CD1c-positive myeloid dendritic cell (primary cell): Measurements from ENCODE around the gene PRRT3.

ENCODE experiments used
- DNase-seq: peaks from one replicate; pipeline ENCODE4 v3.0.0-alpha.2; 2016; ENCODE audit errors: extremely low spot score

The PRRT3 gene

GRCh38 chr3:9951962-9952805 lies at the start of gene PRRT3:
Gene PRRT3 (minus strand): TSS chr3:9952408. CDS start chr3:9950115, 2,293 bp downstream.
- peak; percentile 67 for DNase-seq

- no peak for DNase-seq
Observed at GRCh38 chr3:10000686-10001085, 48.5 kb upstream of the PRRT3 start.

DNA sequence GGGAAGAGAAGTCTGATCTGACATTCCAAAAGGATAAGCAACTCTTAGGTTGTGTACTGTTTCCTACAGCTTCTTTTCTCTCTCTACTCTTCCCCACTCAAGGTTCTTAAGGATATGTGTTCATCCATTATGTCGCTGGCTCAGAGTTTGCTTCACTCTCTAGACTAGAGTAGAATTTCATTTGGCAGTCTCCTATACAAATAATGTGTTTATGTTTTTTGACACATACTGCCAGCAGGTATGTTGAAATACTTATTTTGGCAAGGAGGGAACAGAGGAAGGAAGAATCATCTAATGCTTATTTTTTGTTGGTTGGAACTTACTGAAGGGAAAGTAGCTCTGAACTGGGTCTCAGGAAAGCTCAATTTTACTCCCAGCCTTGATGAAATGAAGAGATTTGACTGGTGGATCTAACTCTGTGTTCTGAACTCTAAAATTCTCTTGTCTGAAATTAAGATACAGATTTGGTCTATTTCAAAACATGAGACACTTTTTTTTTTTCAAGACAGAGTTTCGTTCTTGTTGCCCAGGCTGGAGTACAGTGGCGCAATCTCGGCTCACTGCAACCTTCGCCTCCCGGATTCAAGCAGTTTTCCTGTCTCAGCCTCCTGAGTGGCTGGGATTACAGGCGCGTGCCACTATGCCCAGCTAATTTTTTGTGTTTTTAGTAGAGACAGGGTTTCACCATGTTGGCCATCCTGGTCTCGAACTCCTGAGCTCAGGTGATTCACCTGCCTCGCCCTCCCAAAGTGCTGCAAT lies 42.1 kb upstream of the PRRT3 start:
- DNase-seq, result no peak

GRCh38 chr3:9986230-9986725 lies 34.1 kb upstream of the PRRT3 start:
- DNase-seq, result peak; percentile 23

- no peak for DNase-seq
Observed at GRCh38 chr3:9980251-9980650, 28.0 kb upstream of the PRRT3 start.

DNA sequence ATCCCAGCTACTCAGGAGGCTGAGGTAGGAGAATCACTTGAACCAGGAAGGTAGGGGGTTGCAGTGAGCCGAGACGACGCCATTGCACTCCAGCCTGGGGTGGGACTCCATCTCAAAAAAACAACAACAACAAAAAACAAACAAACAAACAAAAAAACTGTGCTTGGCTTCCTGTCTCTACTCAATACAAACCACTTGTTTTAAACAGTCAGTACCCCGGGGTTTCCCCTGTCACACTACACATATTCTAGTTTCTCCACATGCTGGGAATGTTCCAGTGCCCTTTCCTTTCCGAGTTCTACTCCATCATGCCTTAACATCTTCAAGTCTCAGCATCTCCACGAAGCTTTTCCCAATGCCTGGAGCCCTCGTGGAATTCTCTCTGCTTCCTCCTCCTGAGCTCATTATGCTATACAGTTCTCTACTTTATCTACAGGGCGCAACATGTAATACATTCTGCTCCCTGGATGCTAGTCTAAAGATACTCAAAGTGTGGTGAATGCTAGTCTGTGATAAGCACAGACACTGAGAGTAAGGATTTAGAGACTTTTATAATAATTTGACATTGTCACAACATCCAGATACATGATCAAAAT lies 26.6 kb upstream of the PRRT3 start:
- no peak for DNase-seq

DNA sequence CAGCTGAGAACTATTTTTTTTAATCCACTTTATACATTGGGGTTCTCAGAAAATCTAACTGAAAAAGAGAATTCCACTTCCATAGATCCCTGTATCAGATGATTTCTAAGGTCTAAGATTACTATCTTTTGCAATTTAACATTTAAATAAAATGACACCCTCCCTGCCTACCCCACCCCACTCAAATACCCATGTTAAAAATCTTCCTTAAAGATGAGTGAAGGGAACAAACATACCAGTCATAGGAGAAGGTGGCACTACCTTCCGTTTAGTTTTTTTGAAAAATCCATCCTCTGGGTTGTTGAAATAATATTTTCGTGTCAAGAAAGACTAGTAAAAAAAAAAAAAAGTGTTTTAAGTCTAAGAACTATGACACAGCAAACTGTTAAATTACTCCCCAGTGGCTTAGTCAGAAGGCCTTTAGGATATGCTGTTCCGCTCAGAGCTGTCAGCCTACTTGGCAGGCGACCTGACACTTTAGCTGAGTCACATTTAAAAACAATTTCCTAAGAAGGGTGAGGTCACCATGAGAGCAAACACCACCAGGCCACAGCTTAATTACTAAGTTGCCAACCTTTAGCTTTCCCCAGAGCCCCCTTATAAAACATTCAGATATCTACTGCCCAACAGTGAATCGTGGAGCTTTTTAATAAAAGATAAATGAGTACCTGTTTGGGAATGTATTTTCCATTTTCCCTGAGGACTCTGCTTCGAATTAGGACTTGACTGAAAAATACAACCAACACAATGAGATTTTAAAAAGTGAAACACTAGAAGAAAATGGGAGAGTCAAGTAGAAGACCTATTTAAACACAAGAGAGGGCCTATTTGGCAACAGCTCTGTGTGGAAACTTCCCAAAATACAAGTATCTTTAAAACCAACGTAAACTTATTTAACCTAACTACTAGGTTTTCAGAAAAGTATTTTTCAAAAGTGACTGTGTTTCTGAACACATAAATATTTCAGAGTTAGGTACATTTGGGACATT lies 24.8 kb upstream of the PRRT3 start:
- peak; percentile 94 for DNase-seq

- DNase-seq, result no peak
Observed at GRCh38 chr3:9970020-9970652, 17.9 kb upstream of the PRRT3 start.

GRCh38 chr3:9969632-9970019 lies 17.4 kb upstream of the PRRT3 start:
- DNase-seq, result no peak

DNA sequence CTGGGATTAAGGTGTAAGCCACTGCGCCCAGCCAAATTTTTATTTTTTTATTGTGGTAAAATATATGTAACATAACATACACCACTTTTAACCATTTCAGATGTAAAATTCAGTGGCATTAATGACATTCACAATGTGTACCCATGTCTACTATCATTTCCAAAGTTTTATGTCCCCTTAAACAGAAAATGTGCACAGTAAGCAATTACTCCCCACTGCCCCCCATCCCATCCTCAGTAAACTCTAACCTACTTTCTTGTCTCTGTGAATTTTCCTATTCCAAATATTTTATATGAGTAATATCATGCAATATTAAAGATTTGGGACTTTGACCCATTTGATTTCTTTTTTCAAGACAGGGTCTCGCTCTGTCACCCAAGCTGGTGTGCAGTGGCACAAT lies 14.6 kb upstream of the PRRT3 start:
- DNase-seq, result no peak

- no peak for DNase-seq
Observed at GRCh38 chr3:9965200-9965875, 13.1 kb upstream of the PRRT3 start.

DNA sequence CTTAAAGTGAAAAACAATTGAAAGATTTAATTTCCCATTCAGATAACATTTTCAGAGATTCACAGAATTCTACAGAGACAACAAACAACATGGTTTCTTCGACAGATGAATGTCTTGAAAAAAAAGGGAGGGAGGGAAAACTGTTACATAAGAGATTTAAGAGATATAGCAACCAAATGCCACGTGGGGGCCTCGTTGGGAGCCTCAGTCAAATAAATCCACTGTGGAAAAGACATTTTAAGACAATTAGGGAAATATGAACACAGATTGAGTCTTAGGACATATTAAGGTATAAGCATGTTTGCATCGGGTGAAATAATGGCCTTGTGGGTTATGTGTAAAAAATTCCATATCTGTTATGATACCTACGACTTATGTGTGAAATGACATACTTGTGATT lies 5.0 kb upstream of the PRRT3 start:
- DNase-seq, result no peak

DNA sequence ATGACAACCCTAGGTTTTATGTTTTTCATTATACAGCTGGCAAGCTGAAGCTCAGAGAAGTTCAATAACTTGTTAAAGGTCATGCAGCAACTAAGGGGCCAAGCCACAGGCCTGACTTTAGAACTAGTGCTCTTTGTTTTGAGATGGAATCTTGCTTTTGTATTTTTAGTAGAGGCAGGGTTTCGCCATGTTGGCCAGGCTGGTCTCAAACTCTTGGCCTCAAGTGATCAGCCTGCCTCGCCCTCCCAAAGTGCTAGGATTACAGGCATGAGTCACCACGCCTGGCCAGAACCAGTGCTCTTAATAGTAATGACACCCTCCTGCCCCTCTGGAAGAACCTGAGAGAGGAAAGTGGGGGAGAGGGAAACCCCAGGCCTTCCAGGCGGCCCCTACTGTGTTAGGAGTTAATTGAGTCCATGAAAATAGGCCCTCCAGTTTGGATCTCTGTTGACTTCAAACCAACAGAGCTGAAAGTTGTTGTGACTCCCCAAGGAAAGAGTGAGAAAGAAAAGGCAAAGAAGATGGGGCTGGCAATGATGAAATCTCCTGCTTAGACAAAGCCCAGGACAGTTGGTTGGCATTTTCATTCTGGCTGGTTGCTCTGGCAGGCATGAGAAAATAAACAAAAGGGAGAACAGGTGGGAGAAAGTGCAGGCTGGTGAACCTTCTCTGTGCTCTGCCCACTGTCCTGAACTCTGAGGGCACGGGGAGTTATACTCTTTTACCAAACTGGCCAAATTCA lies 3.6 kb upstream of the PRRT3 start:
- no peak for DNase-seq

- no peak for DNase-seq
Observed at GRCh38 chr3:9955067-9955502, 2.9 kb upstream of the PRRT3 start.

DNA sequence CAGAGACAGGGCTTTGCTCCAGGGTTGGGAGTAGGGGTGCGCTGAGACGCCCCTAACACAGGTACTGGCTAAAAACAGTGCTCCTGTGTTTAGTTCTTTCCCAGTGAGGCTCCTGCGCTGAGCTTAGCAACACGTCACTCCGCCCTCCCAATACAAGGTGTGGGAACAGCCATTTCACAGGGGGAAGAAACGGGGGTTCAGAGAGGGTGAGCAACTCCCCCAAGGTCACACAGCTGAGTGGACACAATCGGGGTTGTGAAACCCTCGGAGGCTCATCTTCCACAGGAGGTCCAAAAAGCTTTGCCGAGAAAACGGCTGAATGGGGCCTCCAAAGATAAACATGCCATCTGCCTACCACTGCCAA lies 628 bp downstream of the PRRT3 start:
- DNase-seq, result no peak

DNA sequence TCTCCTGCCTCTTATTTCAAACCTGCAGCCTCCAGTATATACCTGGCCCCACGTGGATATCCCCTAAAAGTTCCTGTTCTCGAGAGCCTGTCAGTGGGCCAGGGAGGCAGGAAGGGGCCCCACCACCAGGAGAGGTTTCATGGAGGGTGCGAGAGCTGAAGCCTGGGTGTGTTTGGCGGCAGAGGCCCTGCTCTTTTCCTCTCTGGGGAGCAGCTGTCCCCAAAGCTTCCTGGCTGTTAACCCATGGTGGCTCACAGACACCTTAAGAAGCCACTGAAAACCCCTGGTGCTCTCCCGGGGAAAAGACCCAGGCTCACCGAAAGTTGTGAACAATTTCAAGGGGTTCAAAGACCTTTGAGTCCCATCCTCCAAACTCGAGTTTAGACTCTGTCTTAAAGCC lies 1.1 kb downstream of the PRRT3 start:
- no peak for DNase-seq

- DNase-seq, result no peak
Observed at GRCh38 chr3:9949626-9950025, 2.6 kb downstream of the PRRT3 start.

DNA sequence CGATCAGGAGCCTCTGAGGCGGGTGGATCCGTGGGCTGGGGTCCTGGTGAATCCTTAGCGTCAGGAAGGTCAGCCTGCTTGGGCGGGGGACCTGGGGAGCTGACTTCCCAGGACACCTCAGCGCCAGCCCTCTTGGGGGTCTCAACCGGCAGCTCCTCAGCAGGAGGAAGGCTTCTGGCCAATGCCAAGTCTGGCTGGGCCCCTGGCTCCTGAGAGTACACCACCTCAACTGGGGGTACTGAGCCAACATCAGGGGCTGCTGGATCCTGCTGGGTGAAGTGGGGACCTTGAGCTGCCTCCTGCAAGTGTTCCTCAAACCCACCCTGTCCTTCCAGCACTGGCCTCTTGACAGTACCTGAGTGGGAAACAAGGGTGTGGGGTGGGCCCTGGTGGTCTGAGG lies 3.1 kb downstream of the PRRT3 start:
- DNase-seq, result no peak

GRCh38 chr3:9948586-9948985 lies 3.6 kb downstream of the PRRT3 start:
- DNase-seq, result no peak
